Measurements from ENCODE around the gene HRH3.

The HRH3 gene

DNA sequence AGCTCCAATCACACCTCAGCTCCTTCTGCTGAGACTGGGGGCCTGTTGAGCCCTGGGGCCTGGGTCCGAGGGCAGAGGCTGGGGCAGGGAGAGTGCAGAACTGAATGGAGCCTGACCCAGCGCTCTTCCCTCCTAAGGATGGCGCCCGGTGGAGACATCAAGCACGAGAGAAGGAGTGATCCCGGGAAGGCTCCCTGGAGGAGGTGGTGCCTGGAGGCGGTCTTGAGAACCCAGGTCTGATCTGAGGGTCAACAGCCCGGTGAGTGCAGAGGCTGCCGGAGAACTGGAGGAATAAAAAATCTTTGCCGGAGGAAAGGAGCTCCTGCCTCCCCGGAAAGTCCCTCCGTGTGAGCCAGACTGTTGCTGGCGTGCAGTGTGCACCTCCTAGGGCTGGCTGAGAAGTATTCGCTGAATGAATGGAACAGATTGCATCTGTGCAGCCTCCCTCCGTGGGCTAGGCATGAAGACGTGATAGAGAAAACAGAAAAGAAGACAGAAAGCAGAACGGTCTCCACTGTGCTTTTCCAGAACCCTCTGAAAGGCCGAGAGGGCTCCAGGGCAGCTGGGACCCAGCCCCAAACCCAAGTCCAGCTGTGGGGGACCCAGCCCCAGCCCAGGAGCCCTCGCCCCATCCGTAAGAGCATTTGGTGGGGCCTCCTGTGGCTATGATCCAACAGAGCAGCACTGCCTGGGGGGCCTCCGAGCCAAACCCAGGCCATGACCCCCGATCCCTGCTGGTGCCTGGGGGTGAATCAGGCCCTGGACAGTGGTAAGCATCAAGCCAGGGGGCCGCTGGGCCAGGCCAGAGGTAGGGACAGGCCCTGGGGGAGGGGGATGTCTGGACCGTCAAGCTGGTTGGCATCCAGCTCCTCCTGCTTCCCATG lies 6.9 kb upstream of the HRH3 start:
- H3K4me2 ChIP-seq (ENCODE audit: insufficient read depth, low read length): no peak overlapping the region

GRCh38 chr20:62225820-62226635 lies 6.0 kb upstream of the HRH3 start:
- no peak overlapping the region for H3K4me3 ChIP-seq (ENCODE audit: low read depth in 1 of 2, low read length in 2 of 2)
- H3K27ac ChIP-seq (ENCODE audit: low read length): no peak overlapping the region
- DNase-seq (no peak), ATAC-seq (ENCODE audit: insufficient read depth, low read depth) (no peak)
- no peaks in the 10 kb centered on the region for H3K4me1 ChIP-seq (ENCODE audit: insufficient read depth, low read length)
- H3K9ac ChIP-seq (ENCODE audit: low read depth, low read length): no peak overlapping the region
- no peak overlapping the region for H3K4me2 ChIP-seq (ENCODE audit: insufficient read depth, low read length)
- no peak overlapping the region for H2AFZ ChIP-seq (ENCODE audit: low read depth, low read length)
- no peaks in the 10 kb centered on the region for H3K79me2 ChIP-seq (ENCODE audit: insufficient read depth, low read length)
- no peaks in the 10 kb centered on the region for H3K9me3 ChIP-seq (ENCODE audit: insufficient read depth, low read length, severe bottlenecking)
- H3K36me3 ChIP-seq (ENCODE audit: insufficient read depth, low read length): no peaks in the 10 kb centered on the region
- TF ChIP-seq, protein P1, sequence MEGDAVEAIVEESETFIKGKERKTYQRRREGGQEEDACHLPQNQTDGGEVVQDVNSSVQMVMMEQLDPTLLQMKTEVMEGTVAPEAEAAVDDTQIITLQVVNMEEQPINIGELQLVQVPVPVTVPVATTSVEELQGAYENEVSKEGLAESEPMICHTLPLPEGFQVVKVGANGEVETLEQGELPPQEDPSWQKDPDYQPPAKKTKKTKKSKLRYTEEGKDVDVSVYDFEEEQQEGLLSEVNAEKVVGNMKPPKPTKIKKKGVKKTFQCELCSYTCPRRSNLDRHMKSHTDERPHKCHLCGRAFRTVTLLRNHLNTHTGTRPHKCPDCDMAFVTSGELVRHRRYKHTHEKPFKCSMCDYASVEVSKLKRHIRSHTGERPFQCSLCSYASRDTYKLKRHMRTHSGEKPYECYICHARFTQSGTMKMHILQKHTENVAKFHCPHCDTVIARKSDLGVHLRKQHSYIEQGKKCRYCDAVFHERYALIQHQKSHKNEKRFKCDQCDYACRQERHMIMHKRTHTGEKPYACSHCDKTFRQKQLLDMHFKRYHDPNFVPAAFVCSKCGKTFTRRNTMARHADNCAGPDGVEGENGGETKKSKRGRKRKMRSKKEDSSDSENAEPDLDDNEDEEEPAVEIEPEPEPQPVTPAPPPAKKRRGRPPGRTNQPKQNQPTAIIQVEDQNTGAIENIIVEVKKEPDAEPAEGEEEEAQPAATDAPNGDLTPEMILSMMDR (IDR thresholded peaks at IDR 0.05; ENCODE audit: borderline replicate concordance, extremely low read depth, low read length, poor library complexity, severe bottlenecking): no peak
- TF ChIP-seq EZH2 (IDR thresholded peaks at IDR 0.05; ENCODE audit: borderline replicate concordance, low read depth, low read length, severe bottlenecking): no peak
- peaks cover 9% of the 10 kb centered on the region for H3K27me3 ChIP-seq (ENCODE audit: insufficient read depth, low read length, poor library complexity)
- H4K20me1 ChIP-seq (ENCODE audit: insufficient read depth, low read length): peaks cover 47% of the 10 kb centered on the region

More for the DNA sequence above, 6.9 kb upstream of the HRH3 start:
- H3K79me2 ChIP-seq (ENCODE audit: insufficient read depth, low read length): no peaks in the 10 kb centered on the region
- TF ChIP-seq EZH2 (IDR thresholded peaks at IDR 0.05; ENCODE audit: borderline replicate concordance, low read depth, low read length, severe bottlenecking): no peak
- TF ChIP-seq, protein P1 (IDR thresholded peaks at IDR 0.05; ENCODE audit: borderline replicate concordance, extremely low read depth, low read length, poor library complexity, severe bottlenecking): no peak
- no peak overlapping the region for H3K9ac ChIP-seq (ENCODE audit: low read depth, low read length)
- DNase-seq (no peak), ATAC-seq (ENCODE audit: insufficient read depth, low read depth) (no peak)
- peaks cover 3% of the 10 kb centered on the region for H3K27me3 ChIP-seq (ENCODE audit: insufficient read depth, low read length, poor library complexity)
- H2AFZ ChIP-seq (ENCODE audit: low read depth, low read length): no peak overlapping the region
- no peaks in the 10 kb centered on the region for H3K36me3 ChIP-seq (ENCODE audit: insufficient read depth, low read length)
- no peaks in the 10 kb centered on the region for H3K9me3 ChIP-seq (ENCODE audit: insufficient read depth, low read length, severe bottlenecking)
- peaks cover 46% of the 10 kb centered on the region for H4K20me1 ChIP-seq (ENCODE audit: insufficient read depth, low read length)
- H3K4me3 ChIP-seq (ENCODE audit: low read depth in 1 of 2, low read length in 2 of 2): no peak overlapping the region
- no peak overlapping the region for H3K27ac ChIP-seq (ENCODE audit: low read length)
- H3K4me1 ChIP-seq (ENCODE audit: insufficient read depth, low read length): no peaks in the 10 kb centered on the region

DNA sequence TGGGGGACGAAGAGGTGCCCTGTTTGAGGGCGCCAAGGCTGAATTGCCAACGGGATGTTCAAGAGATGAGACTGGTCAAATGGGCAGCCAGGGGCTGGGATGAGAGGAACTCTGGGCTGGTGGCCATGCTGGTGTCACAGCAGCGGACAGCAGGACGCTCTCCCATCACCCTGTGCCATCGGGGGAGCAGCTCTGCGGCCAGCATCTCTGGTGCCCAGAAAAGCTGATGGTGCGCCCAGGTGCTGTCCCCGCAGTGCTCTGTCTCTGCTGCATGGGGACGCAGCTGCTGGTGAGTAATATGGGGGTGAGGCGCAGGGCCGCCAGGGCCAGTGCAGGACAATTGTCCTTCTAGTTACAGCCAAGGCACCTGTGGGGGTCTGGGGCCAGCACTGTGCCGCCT lies 4.9 kb upstream of the HRH3 start:
- DNase-seq: no peak
- Histone ChIP-seq H3K9me3 (ENCODE audit: insufficient read depth, low read length, severe bottlenecking) (no peaks in the 10 kb centered on the region), H3K4me2 (ENCODE audit: insufficient read depth, low read length) (no peak overlapping the region), H3K4me3 (ENCODE audit: low read depth in 1 of 2, low read length in 2 of 2) (no peak overlapping the region), H3K79me2 (ENCODE audit: insufficient read depth, low read length) (no peaks in the 10 kb centered on the region), H3K36me3 (ENCODE audit: insufficient read depth, low read length) (no peaks in the 10 kb centered on the region), H3K9ac (ENCODE audit: low read depth, low read length) (no peak overlapping the region), H3K4me1 (ENCODE audit: insufficient read depth, low read length) (peaks cover 5% of the 10 kb centered on the region), H2AFZ (ENCODE audit: low read depth, low read length) (no peak overlapping the region), H3K27ac (ENCODE audit: low read length) (no peak overlapping the region), H4K20me1 (ENCODE audit: insufficient read depth, low read length) (peaks cover 54% of the 10 kb centered on the region), H3K27me3 (ENCODE audit: insufficient read depth, low read length, poor library complexity) (peaks cover 9% of the 10 kb centered on the region)
- ATAC-seq (ENCODE audit: insufficient read depth, low read depth): no peak
- TF ChIP-seq, protein P1 (IDR thresholded peaks at IDR 0.05; ENCODE audit: borderline replicate concordance, extremely low read depth, low read length, poor library complexity, severe bottlenecking): no peak
- TF ChIP-seq EZH2 (IDR thresholded peaks at IDR 0.05; ENCODE audit: borderline replicate concordance, low read depth, low read length, severe bottlenecking): no peak
